T1000 (cell line): ENCODE results near the gene SH3PXD2B.
"Not testable (repeated sequence)": the region's sequence is repeated elsewhere in the genome, so short reads cannot be mapped to it uniquely, and the experiment has no call there.

Experiments
- DNase-seq: peaks from one replicate; lab custom pipeline; 2025; ENCODE audit warnings: mixed read lengths; lab: John Stamatoyannopoulos, UW

The SH3PXD2B gene

GRCh38 chr5:172485511-172486202 lies 31.3 kb upstream of the SH3PXD2B start:
- no peak for DNase-seq

DNA sequence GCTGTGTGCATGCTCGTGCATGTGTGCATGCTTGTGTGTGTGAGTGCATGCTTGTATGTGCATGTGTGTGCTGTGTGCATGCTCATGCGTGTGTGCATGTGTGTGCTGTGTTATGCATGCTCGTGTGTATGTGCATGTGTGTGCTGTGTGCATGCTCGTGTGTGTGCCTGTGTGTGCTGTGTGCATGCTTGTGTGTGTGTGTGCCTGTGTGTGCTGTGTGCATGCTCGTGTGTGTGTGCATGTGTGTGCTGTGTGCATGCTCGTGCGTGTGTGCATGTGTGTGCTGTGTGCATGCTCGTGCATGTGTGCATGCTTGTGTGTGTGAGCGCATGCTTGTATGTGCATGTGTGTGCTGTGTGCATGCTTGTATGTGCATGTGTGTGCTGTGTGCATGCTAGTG lies 30.3 kb upstream of the SH3PXD2B start:
- no peak for DNase-seq

- no peak for DNase-seq
Measured at GRCh38 chr5:172482156-172483020, 28.1 kb upstream of the SH3PXD2B start.

- DNase-seq: no peak
Measured at GRCh38 chr5:172481011-172481800, 26.9 kb upstream of the SH3PXD2B start.

DNA sequence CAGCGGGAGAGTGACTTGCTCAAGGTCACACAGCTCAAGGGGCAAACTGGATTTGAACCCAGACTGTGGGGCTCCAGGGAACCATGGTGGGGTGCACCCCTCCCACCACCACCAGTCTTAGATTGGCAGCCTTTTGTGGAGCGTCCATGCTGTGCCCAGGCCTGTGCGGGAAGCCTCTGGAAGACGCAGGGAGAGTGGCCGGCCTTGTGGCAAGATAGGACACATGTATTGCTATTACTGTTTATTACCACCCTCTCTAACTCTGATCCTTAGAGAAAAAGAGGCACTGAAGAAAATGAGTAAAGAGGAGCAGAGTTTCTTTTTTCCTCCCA lies 25.4 kb upstream of the SH3PXD2B start:
- no peak for DNase-seq

- DNase-seq: peak; percentile 41
Measured at GRCh38 chr5:172479034-172479783, 24.9 kb upstream of the SH3PXD2B start.

DNA sequence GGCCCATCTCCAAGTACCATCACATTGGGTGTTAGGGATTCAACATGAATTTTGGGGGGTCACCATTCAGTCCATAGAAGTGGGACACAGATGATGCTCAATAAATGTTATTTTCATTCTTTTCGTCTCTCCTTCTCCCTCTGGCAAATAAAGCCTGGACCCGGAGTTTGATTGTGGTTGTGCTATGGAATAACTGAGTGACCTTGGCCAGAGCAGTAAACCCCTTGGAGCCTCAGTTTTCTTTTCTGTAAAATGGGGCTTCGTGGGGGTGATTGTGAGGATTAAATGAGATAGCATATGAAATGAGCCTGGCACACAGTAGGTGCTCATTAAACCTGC lies 24.3 kb upstream of the SH3PXD2B start:
- not testable (repeated sequence) for DNase-seq

GRCh38 chr5:172478256-172478655 lies 23.9 kb upstream of the SH3PXD2B start:
- no peak for DNase-seq

GRCh38 chr5:172477466-172477865 lies 23.1 kb upstream of the SH3PXD2B start:
- DNase-seq: no peak

GRCh38 chr5:172474293-172474692 lies 20.0 kb upstream of the SH3PXD2B start:
- no peak for DNase-seq

GRCh38 chr5:172473427-172473826 lies 19.1 kb upstream of the SH3PXD2B start:
- no peak for DNase-seq

DNA sequence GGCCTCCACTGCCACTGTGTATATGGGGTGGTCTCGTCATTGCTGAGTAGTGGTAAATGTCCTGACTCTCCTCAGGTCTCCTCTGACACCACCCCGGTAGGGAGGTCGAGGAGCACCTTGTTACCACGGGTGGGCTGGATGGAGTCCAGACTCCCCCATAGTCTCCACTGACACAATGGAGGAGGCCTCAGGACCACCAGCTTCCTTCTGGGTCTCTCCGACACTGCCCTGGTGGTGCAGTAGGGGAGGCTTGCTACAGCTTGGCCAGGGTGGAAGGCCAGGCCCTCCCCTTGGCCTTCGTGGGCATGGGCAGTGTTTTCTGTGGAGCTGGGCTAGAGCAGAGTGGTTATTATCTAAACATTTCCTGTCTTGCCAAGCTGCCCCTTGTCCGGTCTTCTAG lies 15.4 kb upstream of the SH3PXD2B start:
- DNase-seq: no peak

DNA sequence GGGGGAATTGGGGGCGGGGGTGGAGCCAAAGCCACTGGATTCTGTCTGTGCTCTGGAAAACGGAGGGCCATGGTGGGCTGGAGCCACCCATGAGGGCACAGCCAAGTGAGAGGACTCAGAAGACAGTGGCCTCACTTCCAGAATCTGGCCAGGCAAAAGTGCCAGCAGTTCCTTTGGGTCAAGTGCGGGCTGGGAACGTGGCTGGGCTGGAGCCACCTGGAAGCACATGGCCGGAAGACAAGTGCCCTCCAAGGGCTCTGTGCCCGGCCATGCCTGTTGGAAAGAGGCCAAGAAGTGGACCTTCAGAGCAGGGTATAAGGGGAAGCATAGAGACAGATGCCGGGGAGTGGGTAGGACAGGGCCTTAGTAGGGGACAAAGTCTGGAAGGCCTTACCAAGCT lies 11.7 kb upstream of the SH3PXD2B start:
- DNase-seq: no peak

DNA sequence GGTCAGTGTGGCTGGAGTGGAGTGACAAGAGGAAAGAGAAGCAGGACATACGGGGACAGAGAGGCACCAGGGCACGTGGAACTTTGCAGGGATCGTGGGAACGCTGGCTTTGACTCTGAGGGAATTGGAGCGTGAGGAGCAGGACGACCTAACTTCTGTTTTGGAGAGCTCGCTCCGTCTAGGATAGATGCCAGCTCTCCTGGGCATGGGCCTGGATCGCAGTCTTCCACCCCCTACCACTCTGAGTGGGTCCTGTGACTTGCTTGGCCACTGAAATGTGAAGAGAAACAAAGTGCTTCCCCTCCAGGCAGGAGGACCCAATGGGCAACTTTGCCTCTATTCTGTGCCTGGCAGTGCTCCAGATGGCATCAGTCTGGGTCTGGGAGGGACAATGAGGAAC lies 8.7 kb upstream of the SH3PXD2B start:
- DNase-seq: no peak

DNA sequence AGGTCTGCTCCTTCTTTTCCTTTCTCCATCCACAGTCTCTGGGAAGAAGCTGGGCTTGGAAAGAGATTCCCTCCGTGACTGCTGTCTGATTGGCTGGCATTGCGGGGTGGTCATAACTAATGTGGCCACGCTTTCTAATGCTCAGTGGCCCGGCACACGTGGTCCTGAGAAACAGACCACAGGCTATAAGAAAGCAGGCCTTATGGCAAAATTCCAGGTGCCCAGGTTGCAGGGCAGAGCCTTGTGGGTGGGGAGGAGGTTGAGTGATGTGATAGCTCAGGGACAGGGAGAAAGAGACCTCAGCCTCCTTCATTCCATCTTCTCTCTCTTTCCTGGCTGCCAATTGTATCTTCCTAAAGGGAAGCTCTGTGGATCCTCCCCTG lies 5.4 kb upstream of the SH3PXD2B start:
- DNase-seq: no peak

- no peak for DNase-seq
Measured at GRCh38 chr5:172458976-172459782, 4.9 kb upstream of the SH3PXD2B start.

GRCh38 chr5:172456076-172456722 lies 1.9 kb upstream of the SH3PXD2B start:
- no peak for DNase-seq

DNA sequence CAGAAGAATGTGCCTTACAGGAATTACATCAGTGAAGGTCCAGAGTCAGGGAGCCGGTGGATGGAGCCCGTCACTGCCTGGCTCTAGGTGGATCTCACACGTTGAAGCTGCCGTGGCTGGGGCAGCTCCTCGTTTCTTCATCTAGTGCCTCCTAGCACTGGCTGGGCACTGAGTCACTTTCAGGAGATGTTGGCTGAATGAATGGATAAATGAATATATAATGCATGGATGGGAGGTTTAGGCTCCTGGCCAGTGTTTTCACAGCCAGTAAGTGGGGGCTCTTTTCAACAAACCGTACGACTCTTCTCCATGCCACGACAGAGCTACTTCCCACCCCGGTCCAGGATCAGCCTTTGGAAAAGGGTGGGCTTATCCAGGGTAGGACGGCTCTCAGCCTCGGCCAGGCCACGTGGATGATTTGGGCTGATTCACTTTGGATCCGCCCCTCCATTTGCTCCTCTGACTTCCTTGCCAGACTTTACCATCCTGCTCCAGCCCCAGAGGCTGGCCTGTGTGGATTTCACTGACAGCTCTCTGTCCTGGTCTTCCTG lies 1.3 kb upstream of the SH3PXD2B start:
- no peak for DNase-seq

- DNase-seq: no peak
Measured at GRCh38 chr5:172455087-172455381, 709 bp upstream of the SH3PXD2B start.

- no peak for DNase-seq
Measured at GRCh38 chr5:172453986-172454357, 353 bp downstream of the SH3PXD2B start.
